Skeletal muscle cell (primary cell): ENCODE measurements around the gene IL17REL.
A peak's percentile ranks its signal among the peaks of the same experiment; 100 is the strongest.
"Not testable (repeated sequence)": the region's sequence is repeated elsewhere in the genome, so short reads cannot be mapped to it uniquely, and the experiment has no call there.

Experiments used
- DNase-seq: peaks from one replicate; pipeline ENCODE4 v3.0.0-alpha.2; 2010; ENCODE audit warnings: low read depth
- H3K4me3 ChIP-seq: 2 replicates; pipeline ENCODE4 v1.5.1; 2011; ENCODE audit warnings: low read depth, mild to moderate bottlenecking, control low read depth, low read length, moderate library complexity

IL17REL gene

GRCh38 chr22:49995361-49996118 lies 17.0 kb downstream of the IL17REL start:
- H3K4me3 ChIP-seq: no peak overlapping the region
- DNase-seq: no peak

- DNase-seq: no peak
- no peak overlapping the region for H3K4me3 ChIP-seq
Observed at GRCh38 chr22:49995041-49995360, 17.6 kb downstream of the IL17REL start.

- DNase-seq: no peak
- no peak overlapping the region for H3K4me3 ChIP-seq
Observed at GRCh38 chr22:49994361-49995040, 18.1 kb downstream of the IL17REL start.

- no peak for DNase-seq
- H3K4me3 ChIP-seq: no peak overlapping the region
Observed at GRCh38 chr22:49993649-49994360, 18.8 kb downstream of the IL17REL start.

GRCh38 chr22:49992921-49993648 lies 19.5 kb downstream of the IL17REL start:
- no peak for DNase-seq
- H3K4me3 ChIP-seq: no peak overlapping the region

GRCh38 chr22:49991907-49992533 lies 20.5 kb downstream of the IL17REL start:
- no peak overlapping the region for H3K4me3 ChIP-seq
- no peak for DNase-seq

GRCh38 chr22:49991167-49991566 lies 21.4 kb downstream of the IL17REL start:
- no peak overlapping the region for H3K4me3 ChIP-seq
- no peak for DNase-seq

GRCh38 chr22:49989826-49990225 lies 22.7 kb downstream of the IL17REL start:
- not testable (repeated sequence) for DNase-seq, H3K4me3 ChIP-seq

- no peak for DNase-seq
- no peak overlapping the region for H3K4me3 ChIP-seq
Observed at GRCh38 chr22:49986325-49986724, 26.2 kb downstream of the IL17REL start.

GRCh38 chr22:49983148-49984042 lies 29.2 kb downstream of the IL17REL start:
- no peak for DNase-seq
- H3K4me3 ChIP-seq: peak overlapping the region; percentile 13

GRCh38 chr22:49981799-49982198 lies 30.8 kb downstream of the IL17REL start:
- not testable (repeated sequence) for H3K4me3 ChIP-seq, DNase-seq

- H3K4me3 ChIP-seq: no peak overlapping the region
- DNase-seq: no peak
Observed at GRCh38 chr22:49979587-49980264, 32.8 kb downstream of the IL17REL start.

- DNase-seq: no peak
- no peak overlapping the region for H3K4me3 ChIP-seq
Observed at GRCh38 chr22:49977578-49977977, 35.0 kb downstream of the IL17REL start.

GRCh38 chr22:49976439-49977175 lies 36.0 kb downstream of the IL17REL start:
- no peak overlapping the region for H3K4me3 ChIP-seq
- no peak for DNase-seq

- H3K4me3 ChIP-seq: no peak overlapping the region
Observed at GRCh38 chr22:49975543-49976389, 36.8 kb downstream of the IL17REL start.

More at GRCh38 chr22:49975543-49976389, 36.8 kb downstream of the IL17REL start:
- DNase-seq: no peak
